B cell (primary cell): ENCODE results near the gene MST1R.

Experiments used
- CTCF ChIP-seq: fragments of 200-600 bp; IDR thresholded peaks from one replicate; pipeline ENCODE4 v1.8.0; 2022; ENCODE audit warnings: antibody characterized with exemption, mild to moderate bottlenecking
- EZH2 ChIP-seq: IDR thresholded peaks from 2 replicates; pipeline ENCODE4 v1.6.1; 2012; ENCODE audit warnings: borderline replicate concordance, low read depth, mild to moderate bottlenecking, moderate library complexity, low read length; ENCODE audit not compliant: insufficient read depth, poor library complexity, severe bottlenecking

- TF ChIP-seq CTCF, result no peak
- TF ChIP-seq EZH2, result no peak
Observed at GRCh38 chr3:49912881-49913281, 9.2 kb upstream of the MST1R start.
